GM12801 (cell line): ENCODE measurements around the gene LRBA.

Source experiments
- TF ChIP-seq, protein P1 (sequence below): IDR thresholded peaks from one replicate; pipeline ENCODE4 v1.5.1; 2011; ENCODE audit warnings: control low read depth; ENCODE audit not compliant: insufficient read length; ENCODE audit errors: extremely low read depth

Gene LRBA

DNA sequence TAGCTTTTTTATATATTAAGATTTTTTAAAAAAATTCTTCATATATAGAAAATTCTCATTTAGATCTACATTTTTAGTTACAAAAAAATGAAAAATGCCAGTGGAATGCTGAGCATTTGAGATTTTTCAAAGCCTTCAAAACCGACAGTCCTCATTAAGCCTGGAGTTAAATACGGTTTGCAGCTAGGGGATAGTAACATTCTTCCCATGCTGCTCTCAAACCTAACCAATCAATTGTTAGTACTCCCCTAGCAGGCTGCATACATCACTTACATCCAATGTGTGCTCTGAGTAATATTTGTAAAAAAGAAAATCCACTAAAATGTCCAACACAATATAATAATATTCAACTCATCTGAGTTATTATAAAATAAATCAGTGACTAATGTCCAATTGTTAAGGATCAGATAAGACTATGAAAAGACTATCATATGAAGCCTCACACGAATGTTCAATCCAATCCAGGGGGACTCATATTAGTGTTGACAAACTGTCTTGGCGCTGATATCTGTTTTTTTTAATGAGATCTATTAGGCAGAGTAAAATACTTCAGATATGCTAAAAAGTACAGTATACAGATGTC, 660.8 kb downstream of the LRBA start:
- TF ChIP-seq, protein P1, sequence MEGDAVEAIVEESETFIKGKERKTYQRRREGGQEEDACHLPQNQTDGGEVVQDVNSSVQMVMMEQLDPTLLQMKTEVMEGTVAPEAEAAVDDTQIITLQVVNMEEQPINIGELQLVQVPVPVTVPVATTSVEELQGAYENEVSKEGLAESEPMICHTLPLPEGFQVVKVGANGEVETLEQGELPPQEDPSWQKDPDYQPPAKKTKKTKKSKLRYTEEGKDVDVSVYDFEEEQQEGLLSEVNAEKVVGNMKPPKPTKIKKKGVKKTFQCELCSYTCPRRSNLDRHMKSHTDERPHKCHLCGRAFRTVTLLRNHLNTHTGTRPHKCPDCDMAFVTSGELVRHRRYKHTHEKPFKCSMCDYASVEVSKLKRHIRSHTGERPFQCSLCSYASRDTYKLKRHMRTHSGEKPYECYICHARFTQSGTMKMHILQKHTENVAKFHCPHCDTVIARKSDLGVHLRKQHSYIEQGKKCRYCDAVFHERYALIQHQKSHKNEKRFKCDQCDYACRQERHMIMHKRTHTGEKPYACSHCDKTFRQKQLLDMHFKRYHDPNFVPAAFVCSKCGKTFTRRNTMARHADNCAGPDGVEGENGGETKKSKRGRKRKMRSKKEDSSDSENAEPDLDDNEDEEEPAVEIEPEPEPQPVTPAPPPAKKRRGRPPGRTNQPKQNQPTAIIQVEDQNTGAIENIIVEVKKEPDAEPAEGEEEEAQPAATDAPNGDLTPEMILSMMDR: no peak

DNA sequence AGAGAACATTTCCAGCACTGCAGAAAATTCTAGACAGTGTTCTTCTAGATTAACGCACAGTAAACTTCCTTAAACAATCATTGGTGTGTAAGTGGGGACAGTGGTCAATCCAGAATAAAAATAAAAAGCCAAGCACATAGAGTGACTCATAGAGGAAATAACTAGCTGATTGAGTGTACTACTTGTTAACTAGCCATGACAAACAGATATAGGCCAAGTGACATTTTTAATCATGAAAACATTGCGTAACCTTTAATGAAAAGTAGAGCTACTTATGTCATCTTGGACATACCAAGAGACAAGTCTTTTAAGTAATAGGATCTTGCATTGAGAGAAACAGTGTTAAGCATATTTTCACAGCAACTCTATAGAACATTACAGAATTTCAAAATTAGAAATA, 667.0 kb downstream of the LRBA start:
- TF ChIP-seq, protein P1: no peak

GRCh38 chr4:150345207-150345744, 669.8 kb downstream of the LRBA start:
- TF ChIP-seq, protein P1: no peak

DNA sequence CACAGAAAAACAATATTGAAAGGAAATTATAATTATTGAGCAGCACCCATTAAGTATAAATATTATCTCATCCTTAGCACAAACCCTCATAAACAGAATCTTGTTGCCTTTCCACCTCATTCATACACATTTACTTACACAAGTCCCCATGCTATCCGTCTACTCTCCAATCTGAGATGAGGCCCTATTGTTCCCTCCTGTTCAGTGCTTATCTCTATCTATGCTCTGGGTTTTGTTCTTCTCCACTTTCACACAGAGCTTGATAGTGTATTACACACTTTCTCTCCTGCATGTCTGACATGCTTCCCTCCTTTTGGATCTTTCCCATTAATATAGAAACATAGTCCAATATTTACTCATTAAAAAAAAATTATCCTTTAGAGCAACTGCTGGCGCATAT, 671.3 kb downstream of the LRBA start:
- TF ChIP-seq, protein P1: no peak

DNA sequence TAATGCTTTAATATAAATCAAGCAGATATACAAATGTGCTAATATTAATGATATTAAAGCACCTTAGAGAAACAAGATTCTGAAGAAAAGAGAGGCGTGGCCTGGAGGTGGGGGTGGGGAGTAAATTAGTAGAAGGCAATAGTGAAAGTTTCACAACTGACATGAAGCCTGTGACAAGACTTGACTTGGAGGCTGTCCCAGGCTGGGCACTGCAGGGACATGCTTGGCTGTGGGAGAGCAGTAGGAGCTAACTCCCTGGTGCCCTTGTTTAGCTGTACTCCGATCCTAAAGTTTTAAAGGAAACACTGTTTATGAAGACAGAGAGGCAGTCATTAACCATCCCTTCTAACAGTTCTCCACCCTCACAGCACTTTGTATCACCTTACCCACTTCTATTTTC, 672.1 kb downstream of the LRBA start:
- TF ChIP-seq, protein P1: no peak

DNA sequence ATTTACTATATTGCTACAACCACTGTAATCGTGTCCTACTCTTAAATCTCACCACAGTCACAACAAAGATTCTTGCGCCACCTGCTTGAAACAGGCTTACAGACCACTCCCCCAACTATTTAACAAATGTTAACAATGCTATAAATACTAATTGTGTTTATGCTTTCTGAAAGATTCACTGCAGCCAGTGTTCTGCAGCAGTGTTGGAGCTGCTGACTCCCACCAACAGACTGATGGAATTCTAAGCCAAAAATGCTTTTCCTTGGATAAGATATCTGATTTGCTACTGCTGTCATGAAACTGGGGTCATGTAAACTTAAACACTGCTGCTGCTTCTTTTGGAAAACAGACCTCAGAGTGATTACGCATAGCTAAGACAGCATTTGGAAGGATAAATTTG, 677.4 kb downstream of the LRBA start:
- TF ChIP-seq, protein P1: no peak

- TF ChIP-seq, protein P1: no peak
These were observed 678.2 kb downstream of the LRBA start for GRCh38 chr4:150336676-150337412.
